Fibroblast of lung (primary cell): ENCODE results near the gene NEK8. TPM values are rescaled to one million over a fixed set of nuclear protein-coding genes. Genes with fewer than 3 reads are reported as not detected.
"Not testable (repeated sequence)": the region's sequence is repeated elsewhere in the genome, so short reads cannot be mapped to it uniquely, and the experiment has no call there.

Experiments used
- DNase-seq, 2 donors: peaks; one replicate each; pipeline versions ENCODE4 v3.0.0 to v3.0.0-alpha.2; 2010; ENCODE audit warnings: low read depth in 2 of 2
- H2AFZ ChIP-seq: 2 replicates; pipeline ENCODE4 v1.5.1; 2012; ENCODE audit warnings: low read length, control low read depth, inconsistent platforms
- H3K27ac ChIP-seq: 2 replicates; pipeline ENCODE4 v1.5.1; 2011; ENCODE audit warnings: low read length, control low read depth; ENCODE audit not compliant: insufficient read depth
- H3K27me3 ChIP-seq: 2 replicates; pipeline ENCODE4 v1.5.1; 2011; ENCODE audit warnings: mild to moderate bottlenecking, low read length; ENCODE audit not compliant: control insufficient read depth, insufficient read depth
- H3K36me3 ChIP-seq: 2 replicates; pipeline ENCODE4 v1.5.1; 2011; ENCODE audit warnings: low read length; ENCODE audit not compliant: control insufficient read depth, insufficient read depth
- H3K4me1 ChIP-seq: 2 replicates; pipeline ENCODE4 v1.5.1; 2011; ENCODE audit warnings: low read length; ENCODE audit not compliant: control insufficient read depth, insufficient read depth; ENCODE audit errors: extremely low read depth
- H3K4me2 ChIP-seq: 2 replicates; pipeline ENCODE4 v1.5.1; 2011; ENCODE audit warnings: low read length, control low read depth; ENCODE audit not compliant: insufficient read depth; ENCODE audit errors: extremely low read depth
- H3K4me3 ChIP-seq, 4 experiments: fragments of 200-600 bp in 1 of 4; sonication (generic) in 1 of 4; replicated peaks in 1 of 4; 2 replicates each; pipeline ENCODE4 v1.5.1; 2011 to 2016; ENCODE audit warnings: low read length in 4 of 4, low read depth in 3 of 4, mild to moderate bottlenecking in 3 of 4, control low read depth in 2 of 4, inconsistent platforms in 1 of 4, mixed read lengths in 1 of 4; ENCODE audit not compliant: insufficient read depth in 1 of 4; ENCODE audit errors: control extremely low read depth in 1 of 4
- H3K79me2 ChIP-seq: 2 replicates; pipeline ENCODE4 v1.5.1; 2012; ENCODE audit warnings: mild to moderate bottlenecking, low read length, inconsistent platforms; ENCODE audit not compliant: control insufficient read depth, insufficient read depth
- H3K9ac ChIP-seq: 2 replicates; pipeline ENCODE4 v1.5.1; 2011; ENCODE audit warnings: mild to moderate bottlenecking, low read length, control low read depth; ENCODE audit not compliant: insufficient read depth
- H3K9me3 ChIP-seq: 2 replicates; pipeline ENCODE4 v1.5.1; 2012; ENCODE audit warnings: low read depth, low read length; ENCODE audit not compliant: control insufficient read depth, insufficient read depth
- H4K20me1 ChIP-seq: 2 replicates; pipeline ENCODE4 v1.5.1; 2011; ENCODE audit warnings: low read length; ENCODE audit not compliant: control insufficient read depth, insufficient read depth; ENCODE audit errors: extremely low read depth
- CTCF ChIP-seq, 2 donors: IDR thresholded peaks in 1 of 2; conservative IDR thresholded peaks in 1 of 2; 1 replicate in 1 of 2; 2 replicates in 1 of 2; pipeline ENCODE4 v1.5.1; 2011 to 2012; ENCODE audit warnings: low read length in 2 of 2, control low read depth in 1 of 2, inconsistent platforms in 1 of 2, low read depth in 1 of 2, mild to moderate bottlenecking in 1 of 2
- EZH2 ChIP-seq: IDR thresholded peaks from 2 replicates; pipeline ENCODE4 v1.5.1; 2012; ENCODE audit warnings: low read length, control low read depth, mild to moderate bottlenecking; ENCODE audit errors: missing control alignments
- polyA plus RNA-seq, 2 donors: library from polyadenylated mRNA; depleted of rRNA in 1 of 2; stranded (reverse) in 1 of 2; unstranded in 1 of 2; fragments of >200 nt; gene quantifications; 2 replicates each; pipeline ENCODE4 v1.2.1, GENCODE V29; 2011 to 2012; ENCODE audit warnings: missing spikeins in 1 of 2
- total RNA-seq: library from RNA; depleted of rRNA; stranded (reverse); fragments of >200 nt; gene quantifications from 2 replicates; pipeline ENCODE4 v1.2.1, GENCODE V29; 2014

The NEK8 gene
- total and polyA plus RNA-seq, 2 donors (not counting 1 experiment from before 2014, with no cell fraction given) = 2.8 to 3.8 TPM

- no peak overlapping the region for H3K9ac ChIP-seq
- TF ChIP-seq EZH2 (no peak), CTCF (conservative IDR thresholded peaks at IDR 0.05 in 1 of 2, IDR thresholded peaks at IDR 0.05 in 1 of 2; ENCODE audit: low read depth in 1 of 2, low read length in 2 of 2) (no peak)
- H3K27ac ChIP-seq = no peak overlapping the region
- H3K79me2 ChIP-seq = no peaks in the 10 kb centered on the region
- no peaks in the 10 kb centered on the region for H3K27me3 ChIP-seq
- H3K4me2 ChIP-seq = no peak overlapping the region
- no peaks in the 10 kb centered on the region for H3K36me3 ChIP-seq
- H3K9me3 ChIP-seq = no peaks in the 10 kb centered on the region
- no peak for DNase-seq
- no peaks in the 10 kb centered on the region for H3K4me1 ChIP-seq
- H2AFZ ChIP-seq = no peak overlapping the region
- no peak overlapping the region for H3K4me3 ChIP-seq
- no peaks in the 10 kb centered on the region for H4K20me1 ChIP-seq
These were observed 4.8 kb downstream of the NEK8 start for GRCh38 chr17:28733346-28733745.

GRCh38 chr17:28734712-28735241 is 6.2 kb downstream of the NEK8 start:
- Histone ChIP-seq H3K4me2 (no peak overlapping the region), H3K9me3 (no peaks in the 10 kb centered on the region), H3K36me3 (no peaks in the 10 kb centered on the region), H3K9ac (no peak overlapping the region), H2AFZ (no peak overlapping the region), H3K27ac (no peak overlapping the region), H3K4me3 (no peak overlapping the region), H3K79me2 (no peaks in the 10 kb centered on the region), H4K20me1 (no peaks in the 10 kb centered on the region), H3K4me1 (no peaks in the 10 kb centered on the region), H3K27me3 (no peaks in the 10 kb centered on the region)
- DNase-seq = no peak
- TF ChIP-seq CTCF (conservative IDR thresholded peaks at IDR 0.05 in 1 of 2, IDR thresholded peaks at IDR 0.05 in 1 of 2; ENCODE audit: low read depth in 1 of 2, low read length in 2 of 2) (no peak), EZH2 (no peak)

DNA sequence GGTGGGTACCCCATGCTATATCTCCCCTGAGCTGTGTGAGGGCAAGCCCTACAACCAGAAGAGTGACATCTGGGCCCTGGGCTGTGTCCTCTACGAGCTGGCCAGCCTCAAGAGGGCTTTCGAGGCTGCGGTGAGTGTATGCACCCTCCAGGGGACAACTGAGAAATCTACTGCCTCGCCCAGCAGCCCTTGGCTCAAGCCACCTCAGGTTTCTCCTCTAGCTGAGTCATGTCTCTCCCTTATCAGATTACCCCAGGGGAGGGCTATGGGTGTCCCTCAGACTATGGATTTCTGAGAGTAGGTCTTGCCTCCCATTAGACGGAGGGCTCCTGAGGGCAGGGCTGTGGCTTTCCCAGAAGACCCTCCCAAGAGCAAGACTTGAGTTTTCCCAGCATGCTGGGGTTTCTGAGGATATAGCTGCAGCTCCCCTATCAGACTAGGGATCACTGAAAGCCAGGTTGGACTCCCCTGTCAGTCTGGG is 6.7 kb downstream of the NEK8 start:
- H3K27ac ChIP-seq = no peak overlapping the region
- H4K20me1 ChIP-seq = no peaks in the 10 kb centered on the region
- H2AFZ ChIP-seq = no peak overlapping the region
- H3K9me3 ChIP-seq = no peaks in the 10 kb centered on the region
- H3K4me2 ChIP-seq = no peak overlapping the region
- no peaks in the 10 kb centered on the region for H3K79me2 ChIP-seq
- no peak for DNase-seq
- TF ChIP-seq EZH2 = no peak
- no peak for TF ChIP-seq CTCF (conservative IDR thresholded peaks at IDR 0.05 in 1 of 2, IDR thresholded peaks at IDR 0.05 in 1 of 2; ENCODE audit: low read depth in 1 of 2, low read length in 2 of 2)
- no peaks in the 10 kb centered on the region for H3K36me3 ChIP-seq
- no peak overlapping the region for H3K4me3 ChIP-seq
- H3K4me1 ChIP-seq = no peaks in the 10 kb centered on the region
- H3K27me3 ChIP-seq = no peaks in the 10 kb centered on the region
- no peak overlapping the region for H3K9ac ChIP-seq

DNA sequence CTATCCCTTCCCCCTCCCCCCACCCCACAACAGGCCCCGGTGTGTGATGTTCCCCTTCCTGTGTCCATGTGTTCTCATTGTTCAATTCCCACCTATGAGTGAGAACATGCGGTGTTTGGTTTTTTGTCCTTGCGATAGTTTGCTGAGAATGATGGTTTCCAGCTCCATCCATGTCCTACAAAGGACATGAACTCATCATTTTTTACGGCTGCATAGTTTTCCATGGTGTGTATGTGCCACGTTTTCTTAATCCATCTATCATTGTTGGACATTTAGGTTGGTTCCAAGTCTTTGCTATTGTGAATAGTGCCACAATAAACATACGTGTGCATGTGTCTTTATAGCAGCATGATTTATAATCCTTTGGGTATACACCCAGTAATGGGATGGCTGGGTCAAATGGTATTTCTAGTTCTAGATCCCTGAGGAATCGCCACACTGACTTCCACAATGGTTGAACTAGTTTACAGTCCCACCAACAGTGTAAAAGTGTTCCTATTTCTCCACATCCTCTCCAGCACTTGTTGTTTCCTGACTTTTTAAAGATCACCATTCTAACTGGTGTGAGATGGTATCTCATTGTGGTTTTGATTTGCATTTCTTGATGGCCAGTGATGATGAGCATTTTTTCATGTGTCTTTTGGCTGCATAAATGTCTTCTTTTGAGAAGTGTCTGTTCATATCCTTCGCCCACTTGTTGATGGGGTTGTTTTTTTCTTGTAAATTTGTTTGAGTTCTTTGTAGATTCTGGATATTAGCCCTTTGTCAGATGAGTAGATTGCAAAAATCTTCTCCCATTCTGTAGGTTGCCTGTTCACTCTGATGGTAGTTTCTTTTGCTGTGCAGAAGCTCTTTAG is 7.6 kb downstream of the NEK8 start:
- not testable (repeated sequence) for H3K4me1 ChIP-seq, H3K9me3 ChIP-seq, H2AFZ ChIP-seq, H3K9ac ChIP-seq, H3K4me2 ChIP-seq, H3K36me3 ChIP-seq, H3K27ac ChIP-seq, H3K4me3 ChIP-seq, DNase-seq, H3K27me3 ChIP-seq, H3K79me2 ChIP-seq, H4K20me1 ChIP-seq
